ENCODE results near the gene ACAT1. TPM values are rescaled to one million over a fixed set of nuclear protein-coding genes. Genes with fewer than 3 reads are reported as not detected.

ACAT1 gene
- total and polyA plus RNA-seq, 2 experiments from 2014 or later: 87.1 to 188 TPM

GRCh38 chr11:108101090-108101775 lies 20.1 kb upstream of the ACAT1 start:
- 95% methylated on average over 1 of the region's 1 CpG for WGBS (ENCODE audit: low lambda C conversion rate, missing lambda C conversion rate)
- no peaks in the 10 kb centered on the region for H3K36me3 ChIP-seq (replicated peaks; ENCODE audit: insufficient read depth, low read depth)
- H3K79me2 ChIP-seq: no peaks in the 10 kb centered on the region
- TF ChIP-seq EZH2 (IDR thresholded peaks at IDR 0.05; ENCODE audit: borderline replicate concordance): no peak
- TF ChIP-seq EZH2phosphoT487 (IDR thresholded peaks at IDR 0.05; ENCODE audit: low read depth, severe bottlenecking, unreplicated experiment): no peak
- no peak for TF ChIP-seq CTCF (IDR thresholded peaks at IDR 0.05; ENCODE audit: poor library complexity)
- peaks cover 3% of the 10 kb centered on the region for H4K20me1 ChIP-seq (ENCODE audit: insufficient read depth, poor library complexity, severe bottlenecking)
- H3K9me3 ChIP-seq (ENCODE audit: low read depth): no peaks in the 10 kb centered on the region
- no peak overlapping the region for H2AFZ ChIP-seq
- H3K4me2 ChIP-seq: no peak overlapping the region
- no peaks in the 10 kb centered on the region for H3K27me3 ChIP-seq
- no peaks in the 10 kb centered on the region for H3K4me1 ChIP-seq (ENCODE audit: insufficient read depth)
- H3K9me2 ChIP-seq (replicated peaks; ENCODE audit: insufficient read depth): no peaks in the 10 kb centered on the region
- no peak overlapping the region for H3K4me3 ChIP-seq
- DNase-seq (ENCODE audit: low spot score): no peak
- H3K27ac ChIP-seq: no peak overlapping the region

GRCh38 chr11:108111126-108111525 lies 10.2 kb upstream of the ACAT1 start:
- Histone ChIP-seq H3K4me2 (no peak overlapping the region), H2AFZ (no peak overlapping the region), H3K79me2 (no peaks in the 10 kb centered on the region), H4K20me1 (ENCODE audit: insufficient read depth, poor library complexity, severe bottlenecking) (no peaks in the 10 kb centered on the region), H3K27me3 (no peaks in the 10 kb centered on the region), H3K4me1 (ENCODE audit: insufficient read depth) (no peaks in the 10 kb centered on the region), H3K36me3 (replicated peaks; ENCODE audit: insufficient read depth, low read depth) (no peaks in the 10 kb centered on the region), H3K4me3 (no peak overlapping the region), H3K27ac (no peak overlapping the region), H3K9me2 (replicated peaks; ENCODE audit: insufficient read depth) (no peaks in the 10 kb centered on the region), H3K9me3 (ENCODE audit: low read depth) (no peaks in the 10 kb centered on the region)
- 96% methylated on average over 4 of the region's 4 CpGs for WGBS (ENCODE audit: low lambda C conversion rate, missing lambda C conversion rate)
- DNase-seq (ENCODE audit: low spot score): no peak
- TF ChIP-seq EZH2 (IDR thresholded peaks at IDR 0.05; ENCODE audit: borderline replicate concordance) (no peak), EZH2phosphoT487 (IDR thresholded peaks at IDR 0.05; ENCODE audit: low read depth, severe bottlenecking, unreplicated experiment) (no peak), CTCF (IDR thresholded peaks at IDR 0.05; ENCODE audit: poor library complexity) (no peak)

GRCh38 chr11:108112057-108112456 lies 9.3 kb upstream of the ACAT1 start:
- H3K4me1 ChIP-seq (ENCODE audit: insufficient read depth): no peaks in the 10 kb centered on the region
- WGBS (ENCODE audit: low lambda C conversion rate, missing lambda C conversion rate): 100% methylated on average over 2 of the region's 2 CpGs
- H4K20me1 ChIP-seq (ENCODE audit: insufficient read depth, poor library complexity, severe bottlenecking): no peaks in the 10 kb centered on the region
- no peak for TF ChIP-seq CTCF (IDR thresholded peaks at IDR 0.05; ENCODE audit: poor library complexity)
- TF ChIP-seq EZH2phosphoT487 (IDR thresholded peaks at IDR 0.05; ENCODE audit: low read depth, severe bottlenecking, unreplicated experiment): no peak
- TF ChIP-seq EZH2 (IDR thresholded peaks at IDR 0.05; ENCODE audit: borderline replicate concordance): no peak
- DNase-seq (ENCODE audit: low spot score): no peak
- no peaks in the 10 kb centered on the region for H3K27me3 ChIP-seq
- no peak overlapping the region for H3K4me2 ChIP-seq
- H3K79me2 ChIP-seq: no peaks in the 10 kb centered on the region
- no peak overlapping the region for H3K4me3 ChIP-seq
- no peaks in the 10 kb centered on the region for H3K36me3 ChIP-seq (replicated peaks; ENCODE audit: insufficient read depth, low read depth)
- H3K9me2 ChIP-seq (replicated peaks; ENCODE audit: insufficient read depth): no peaks in the 10 kb centered on the region
- H3K27ac ChIP-seq: no peak overlapping the region
- H2AFZ ChIP-seq: no peak overlapping the region
- H3K9me3 ChIP-seq (ENCODE audit: low read depth): no peaks in the 10 kb centered on the region
